Activated CD4-positive, alpha-beta T cell treated with anti-CD3 and anti-CD28 coated beads for 4 hours (primary cell): ENCODE data around the gene IDH3A.

Source experiments
- DNase-seq, 2 donors: peaks; one replicate each; pipeline ENCODE4 v3.0.0-alpha.2; 2020

The IDH3A gene

GRCh38 chr15:78170848-78171773, 21.9 kb downstream of the IDH3A start:
- no peak for DNase-seq

- DNase-seq = no peak
Observed at GRCh38 chr15:78171864-78172472, 22.8 kb downstream of the IDH3A start.

GRCh38 chr15:78174401-78174800, 25.2 kb downstream of the IDH3A start:
- DNase-seq = no peak

GRCh38 chr15:78175330-78175729, 26.2 kb downstream of the IDH3A start:
- DNase-seq = no peak

- DNase-seq = peak in 1 of 2 donors; percentile 17
Observed at GRCh38 chr15:78177447-78177873, 28.3 kb downstream of the IDH3A start.

- no peak for DNase-seq
Observed at GRCh38 chr15:78178064-78178463, 28.9 kb downstream of the IDH3A start.

GRCh38 chr15:78179286-78179840, 30.2 kb downstream of the IDH3A start:
- no peak for DNase-seq

GRCh38 chr15:78179906-78180305, 30.7 kb downstream of the IDH3A start:
- DNase-seq = no peak

GRCh38 chr15:78182336-78182700, 33.2 kb downstream of the IDH3A start:
- no peak for DNase-seq

GRCh38 chr15:78182821-78183220, 33.7 kb downstream of the IDH3A start:
- no peak for DNase-seq

GRCh38 chr15:78192826-78193594, 43.8 kb downstream of the IDH3A start:
- DNase-seq = no peak

GRCh38 chr15:78193731-78194567, 44.8 kb downstream of the IDH3A start:
- DNase-seq = no peak

GRCh38 chr15:78194568-78194925, 45.4 kb downstream of the IDH3A start:
- no peak for DNase-seq

- peak; percentile 40 to 42 for DNase-seq
Observed at GRCh38 chr15:78195735-78196201, 46.6 kb downstream of the IDH3A start.

- no peak for DNase-seq
Observed at GRCh38 chr15:78197632-78198031, 48.5 kb downstream of the IDH3A start.

GRCh38 chr15:78200276-78200930, 51.2 kb downstream of the IDH3A start:
- DNase-seq = no peak

GRCh38 chr15:78201281-78202190, 52.4 kb downstream of the IDH3A start:
- DNase-seq = no peak

- DNase-seq = no peak
Observed at GRCh38 chr15:78203346-78204225, 54.4 kb downstream of the IDH3A start.
